H9 (cell line): Measurements from ENCODE around the gene MRPL16. TPM values are rescaled to one million over a fixed set of nuclear protein-coding genes. Genes with fewer than 3 reads are reported as not detected.
"Not testable (repeated sequence)": the region's sequence is repeated elsewhere in the genome, so short reads cannot be mapped to it uniquely, and the experiment has no call there.

Source experiments
- DNase-seq: peaks from one replicate; pipeline ENCODE4 v3.0.0-alpha.2; 2017
- H2AFZ ChIP-seq: one replicate; pipeline ENCODE4 v1.6.1; 2013; ENCODE audit warnings: mild to moderate bottlenecking, low read length, control low read depth, moderate library complexity
- H2AK5ac ChIP-seq: 2 replicates; pipeline ENCODE4 v1.6.1; 2013; ENCODE audit warnings: low read length, control low read depth, mixed read lengths; ENCODE audit not compliant: insufficient read length
- H2BK120ac ChIP-seq: one replicate; pipeline ENCODE4 v1.6.1; 2013; ENCODE audit warnings: low read depth, mild to moderate bottlenecking, low read length, control low read depth, inconsistent platforms; ENCODE audit not compliant: poor library complexity, severe bottlenecking
- H2BK12ac ChIP-seq: 2 replicates; pipeline ENCODE4 v1.6.1; 2013; ENCODE audit warnings: low read length, control low read depth, mixed read lengths, low read depth; ENCODE audit not compliant: insufficient read length
- H2BK15ac ChIP-seq: 2 replicates; pipeline ENCODE4 v1.6.1; 2013; ENCODE audit warnings: low read depth, low read length, control low read depth
- H2BK20ac ChIP-seq: one replicate; pipeline ENCODE4 v1.6.1; 2013; ENCODE audit warnings: low read depth, mild to moderate bottlenecking, low read length, control low read depth, inconsistent platforms; ENCODE audit not compliant: poor library complexity, severe bottlenecking
- H2BK5ac ChIP-seq: 2 replicates; pipeline ENCODE4 v1.6.1; 2013; ENCODE audit warnings: low read length, control low read depth, mixed read lengths; ENCODE audit not compliant: insufficient read length
- H3K14ac ChIP-seq: 2 replicates; pipeline ENCODE4 v1.6.1; 2013; ENCODE audit warnings: low read length, control low read depth; ENCODE audit not compliant: insufficient read depth
- H3K18ac ChIP-seq: 2 replicates; pipeline ENCODE4 v1.6.1; 2013; ENCODE audit warnings: low read depth, mild to moderate bottlenecking, mixed read lengths, low read length, control low read depth; ENCODE audit not compliant: insufficient read length
- H3K23ac ChIP-seq: 2 replicates; pipeline ENCODE4 v1.6.1; 2013; ENCODE audit warnings: low read length, control low read depth, mixed read lengths, low read depth; ENCODE audit not compliant: insufficient read length
- H3K23me2 ChIP-seq: 2 replicates; pipeline ENCODE4 v1.6.1; 2013; ENCODE audit warnings: low read depth, mild to moderate bottlenecking, mixed read lengths, low read length, control low read depth; ENCODE audit not compliant: insufficient read length, poor library complexity, severe bottlenecking
- H3K27ac ChIP-seq: 2 replicates; pipeline ENCODE4 v1.5.1; 2013; ENCODE audit warnings: low read length, control low read depth, mixed read lengths, low read depth; ENCODE audit not compliant: insufficient read length
- H3K27me3 ChIP-seq: 2 replicates; pipeline ENCODE4 v1.6.1; 2013; ENCODE audit warnings: low read length, control low read depth, inconsistent platforms; ENCODE audit not compliant: insufficient read depth
- H3K4ac ChIP-seq: 2 replicates; pipeline ENCODE4 v1.6.1; 2013; ENCODE audit warnings: low read depth, mild to moderate bottlenecking, control low read depth, inconsistent platforms, low read length, moderate library complexity
- H3K4me1 ChIP-seq: 2 replicates; pipeline ENCODE4 v1.6.1; 2013; ENCODE audit warnings: low read length, control low read depth, inconsistent platforms; ENCODE audit not compliant: insufficient read depth
- H3K4me2 ChIP-seq: 2 replicates; pipeline ENCODE4 v1.6.1; 2013; ENCODE audit warnings: low read length, control low read depth, mixed read lengths; ENCODE audit not compliant: insufficient read length, insufficient read depth
- H3K56ac ChIP-seq: 2 replicates; pipeline ENCODE4 v1.6.1; 2013; ENCODE audit warnings: low read depth, mild to moderate bottlenecking, mixed read lengths, low read length, control low read depth; ENCODE audit not compliant: insufficient read length
- H3K79me1 ChIP-seq: 2 replicates; pipeline ENCODE4 v1.6.1; 2013; ENCODE audit warnings: low read depth, mild to moderate bottlenecking, moderate library complexity, low read length, control low read depth, inconsistent platforms; ENCODE audit not compliant: insufficient read depth, poor library complexity, severe bottlenecking
- H3K79me2 ChIP-seq: 2 replicates; pipeline ENCODE4 v1.6.1; 2013; ENCODE audit warnings: low read length, control low read depth, inconsistent platforms; ENCODE audit not compliant: insufficient read depth
- H3K9ac ChIP-seq: 2 replicates; pipeline ENCODE4 v1.6.1; 2013; ENCODE audit warnings: low read length, control low read depth, mixed read lengths; ENCODE audit not compliant: insufficient read length; ENCODE audit errors: extremely low read depth
- H3K9me3 ChIP-seq: one replicate; pipeline ENCODE4 v1.6.1; 2013; ENCODE audit warnings: low read depth, low read length, inconsistent platforms; ENCODE audit not compliant: control insufficient read depth
- H3T11ph ChIP-seq: one replicate; pipeline ENCODE4 v1.6.1; 2013; ENCODE audit warnings: mild to moderate bottlenecking, low read length, control low read depth, inconsistent platforms
- H4K20me1 ChIP-seq: one replicate; pipeline ENCODE4 v1.6.1; 2013; ENCODE audit not compliant: control insufficient read depth, insufficient read length, insufficient read depth
- H4K5ac ChIP-seq: 2 replicates; pipeline ENCODE4 v1.6.1; 2013; ENCODE audit warnings: low read depth, mild to moderate bottlenecking, mixed read lengths, low read length, control low read depth; ENCODE audit not compliant: insufficient read length
- H4K8ac ChIP-seq: replicated peaks from 2 replicates; pipeline ENCODE4 v1.6.1; 2013; ENCODE audit warnings: low read length, control low read depth, mixed read lengths, low read depth; ENCODE audit not compliant: insufficient read length
- H4K91ac ChIP-seq: 2 replicates; pipeline ENCODE4 v1.6.1; 2013; ENCODE audit warnings: low read depth, mild to moderate bottlenecking, moderate library complexity, mixed read lengths, low read length, control low read depth; ENCODE audit not compliant: insufficient read length
- H3K27ac Mint-ChIP-seq, 3 experiments: 2 replicates in 2 of 3; 3 replicates in 1 of 3; pipeline ENCODE4 v1.8.0; 2020 to 2021; ENCODE audit warnings: mixed read lengths in 3 of 3, mild to moderate bottlenecking in 1 of 3, moderate library complexity in 1 of 3
- H3K27me3 Mint-ChIP-seq: 2 replicates; pipeline ENCODE4 v1.8.0; 2021; ENCODE audit warnings: low read depth, mild to moderate bottlenecking, moderate library complexity, mixed read lengths
- H3K36me3 Mint-ChIP-seq, 3 experiments: 2 replicates in 2 of 3; 3 replicates in 1 of 3; pipeline ENCODE4 v1.8.0; 2020 to 2021; ENCODE audit warnings: low read depth in 3 of 3, mixed read lengths in 3 of 3; ENCODE audit not compliant: insufficient read depth in 1 of 3
- H3K4me1 Mint-ChIP-seq, 2 experiments: 2 replicates each; pipeline ENCODE4 v1.8.0; 2020; ENCODE audit warnings: mixed read lengths in 2 of 2
- H3K4me3 Mint-ChIP-seq, 2 experiments: 2 replicates in 1 of 2; 3 replicates in 1 of 2; pipeline ENCODE4 v1.8.0; 2020 to 2021; ENCODE audit warnings: mild to moderate bottlenecking in 2 of 2, mixed read lengths in 2 of 2, moderate library complexity in 1 of 2
- H3K9me3 Mint-ChIP-seq, 2 experiments: 2 replicates in 1 of 2; 3 replicates in 1 of 2; pipeline ENCODE4 v1.8.0; 2020; ENCODE audit warnings: mild to moderate bottlenecking in 2 of 2, mixed read lengths in 2 of 2, moderate library complexity in 1 of 2
- WGBS: extraction: QIAGEN DNeasy Blood & Tissue Kit; methylation state at CpG from one replicate; pipeline ENCODE4 v1.1.7; 2013; ENCODE audit warnings: missing lambda C conversion rate, low lambda C conversion rate, mixed read lengths; ENCODE audit not compliant: insufficient read length; ENCODE audit errors: extremely low coverage; 5-methylcytosine and 5-hydroxymethylcytosine counted together
- total RNA-seq: library from RNA; stranded (reverse); gene quantifications from 2 replicates; pipeline ENCODE4 v1.2.1, GENCODE V29; 2021
- TF ChIP-seq, protein P1 (sequence below): fragments of 200-600 bp; sonication (generic); conservative IDR thresholded peaks from 3 replicates; pipeline ENCODE4 v1.8.0; 2021; ENCODE audit warnings: antibody characterized with exemption, mild to moderate bottlenecking

MRPL16 gene
- total RNA-seq, 1 experiment from 2014 or later, result 87.1 TPM

DNA sequence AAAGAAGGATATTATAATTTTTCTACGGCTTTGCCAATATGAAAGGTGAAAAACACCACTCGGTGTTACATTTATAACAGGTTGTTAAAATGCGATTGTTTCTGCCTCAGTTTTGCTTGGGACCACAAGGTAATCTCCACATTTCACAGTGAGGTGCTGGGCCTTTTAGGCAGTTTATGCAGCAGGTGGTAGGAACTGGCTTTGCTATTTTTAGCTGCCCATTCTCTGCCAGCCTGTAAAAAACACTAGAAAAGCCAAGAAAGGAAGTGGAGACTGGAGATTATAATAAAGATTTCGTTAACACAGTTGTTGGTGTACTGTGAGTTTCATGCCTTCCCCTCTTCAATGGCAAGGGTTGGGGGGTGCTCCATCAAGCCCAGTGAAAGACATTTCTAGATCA is 8.0 kb upstream of the MRPL16 start:
- Mint-ChIP-seq H3K27ac (no peak overlapping the region; a peak in 1 of 7 replicates), H3K9me3 (no peaks in the 10 kb centered on the region), H3K27me3 (no peaks in the 10 kb centered on the region), H3K4me1 (peaks cover 53 to 55% of the 10 kb centered on the region in 2 experiments), H3K36me3 (no peaks in the 10 kb centered on the region; a peak in 1 of 7 replicates), H3K4me3 (no peak overlapping the region)
- H3K4me1 ChIP-seq, result no peaks in the 10 kb centered on the region; the same call in 1 of the 2 replicates
- no peak for DNase-seq
- H3K9ac ChIP-seq, result no peak overlapping the region
- H2AFZ ChIP-seq, result no peak overlapping the region
- no peak overlapping the region for H3T11ph ChIP-seq
- TF ChIP-seq, protein P1, sequence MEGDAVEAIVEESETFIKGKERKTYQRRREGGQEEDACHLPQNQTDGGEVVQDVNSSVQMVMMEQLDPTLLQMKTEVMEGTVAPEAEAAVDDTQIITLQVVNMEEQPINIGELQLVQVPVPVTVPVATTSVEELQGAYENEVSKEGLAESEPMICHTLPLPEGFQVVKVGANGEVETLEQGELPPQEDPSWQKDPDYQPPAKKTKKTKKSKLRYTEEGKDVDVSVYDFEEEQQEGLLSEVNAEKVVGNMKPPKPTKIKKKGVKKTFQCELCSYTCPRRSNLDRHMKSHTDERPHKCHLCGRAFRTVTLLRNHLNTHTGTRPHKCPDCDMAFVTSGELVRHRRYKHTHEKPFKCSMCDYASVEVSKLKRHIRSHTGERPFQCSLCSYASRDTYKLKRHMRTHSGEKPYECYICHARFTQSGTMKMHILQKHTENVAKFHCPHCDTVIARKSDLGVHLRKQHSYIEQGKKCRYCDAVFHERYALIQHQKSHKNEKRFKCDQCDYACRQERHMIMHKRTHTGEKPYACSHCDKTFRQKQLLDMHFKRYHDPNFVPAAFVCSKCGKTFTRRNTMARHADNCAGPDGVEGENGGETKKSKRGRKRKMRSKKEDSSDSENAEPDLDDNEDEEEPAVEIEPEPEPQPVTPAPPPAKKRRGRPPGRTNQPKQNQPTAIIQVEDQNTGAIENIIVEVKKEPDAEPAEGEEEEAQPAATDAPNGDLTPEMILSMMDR, result no peak
- H3K9me3 ChIP-seq, result no peaks in the 10 kb centered on the region
- no peak overlapping the region for H2BK5ac ChIP-seq
- H4K91ac ChIP-seq, result no peak overlapping the region
- H3K23ac ChIP-seq, result no peak overlapping the region
- no peak overlapping the region for H2BK15ac ChIP-seq
- H2BK12ac ChIP-seq, result no peak overlapping the region
- no peak overlapping the region for H2BK120ac ChIP-seq
- no peaks in the 10 kb centered on the region for H3K79me1 ChIP-seq
- H2BK20ac ChIP-seq, result no peak overlapping the region
- no peaks in the 10 kb centered on the region for H3K23me2 ChIP-seq
- H2AK5ac ChIP-seq, result no peak overlapping the region
- no CpG with 5 or more reads among the region's 4 CpGs for WGBS
- H4K20me1 ChIP-seq, result no peaks in the 10 kb centered on the region
- H3K56ac ChIP-seq, result no peak overlapping the region
- H3K4me2 ChIP-seq, result no peak overlapping the region
- H4K5ac ChIP-seq, result no peak overlapping the region
- H4K8ac ChIP-seq, result no peak overlapping the region
- H3K18ac ChIP-seq, result no peak overlapping the region
- no peaks in the 10 kb centered on the region for H3K79me2 ChIP-seq
- H3K27ac ChIP-seq, result no peak overlapping the region
- H3K4ac ChIP-seq, result no peak overlapping the region
- H3K14ac ChIP-seq, result no peak overlapping the region
- H3K27me3 ChIP-seq, result no peaks in the 10 kb centered on the region

DNA sequence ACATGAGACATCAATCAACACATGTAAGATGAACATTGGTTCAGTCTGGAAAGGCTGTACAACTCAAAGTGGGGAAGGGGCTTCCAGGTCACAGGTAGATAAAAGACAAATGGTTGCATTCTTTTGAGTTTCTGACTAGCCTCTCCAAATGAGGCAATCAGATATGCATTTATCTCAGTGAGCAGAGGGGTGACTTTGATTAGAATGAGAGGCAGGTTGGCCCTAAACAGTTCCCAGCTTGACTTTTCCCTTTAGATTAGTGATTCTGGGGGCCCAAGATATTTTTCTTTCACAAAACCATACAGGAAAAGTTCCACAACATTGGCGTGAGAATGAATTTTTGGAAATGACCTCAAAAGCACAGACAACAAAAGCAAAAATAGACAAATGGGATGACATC is 5.9 kb upstream of the MRPL16 start:
- H3K27ac Mint-ChIP-seq, result peak overlapping the region; percentile 32 to 96 (median 91); a peak in 6 of 7 replicates
- H3K79me1 ChIP-seq, H2BK120ac ChIP-seq, H2BK20ac ChIP-seq, H2AFZ ChIP-seq, H2AK5ac ChIP-seq, H3K9me3 ChIP-seq, H3K56ac ChIP-seq, H3K18ac ChIP-seq, H4K8ac ChIP-seq, H3K14ac ChIP-seq, H4K91ac ChIP-seq, H3K23ac ChIP-seq, H2BK15ac ChIP-seq, H3K4me1 ChIP-seq, H3K79me2 ChIP-seq, H3K27me3 ChIP-seq, H3K27me3 Mint-ChIP-seq, H3K4ac ChIP-seq, H3K9me3 Mint-ChIP-seq, H3T11ph ChIP-seq, H2BK12ac ChIP-seq, DNase-seq, H3K36me3 Mint-ChIP-seq, H3K23me2 ChIP-seq, H4K20me1 ChIP-seq, H2BK5ac ChIP-seq, H4K5ac ChIP-seq, H3K9ac ChIP-seq: not testable (repeated sequence)
- H3K4me1 Mint-ChIP-seq, result peaks cover 64 to 65% of the 10 kb centered on the region in 2 experiments
- Histone ChIP-seq H3K27ac (peak overlapping the region; percentile 94), H3K4me2 (peak overlapping the region; percentile 73)
- peak overlapping the region in 1 of 2 experiments; percentile 76; a peak in 2 of 5 replicates for H3K4me3 Mint-ChIP-seq
- WGBS, result no CpG with 5 or more reads among the region's 1 CpG
